ENCODE results near the gene THSD7A. TPM values are rescaled to one million over a fixed set of nuclear protein-coding genes. Genes with fewer than 3 reads are reported as not detected.
A peak's percentile ranks its signal among the peaks of the same experiment; 100 is the strongest.
"Not testable (repeated sequence)": the region's sequence is repeated elsewhere in the genome, so short reads cannot be mapped to it uniquely, and the experiment has no call there.

THSD7A gene
- total and polyA plus RNA-seq, 11 donors, result 0.11 to 5.2 (median 1.1) TPM

DNA sequence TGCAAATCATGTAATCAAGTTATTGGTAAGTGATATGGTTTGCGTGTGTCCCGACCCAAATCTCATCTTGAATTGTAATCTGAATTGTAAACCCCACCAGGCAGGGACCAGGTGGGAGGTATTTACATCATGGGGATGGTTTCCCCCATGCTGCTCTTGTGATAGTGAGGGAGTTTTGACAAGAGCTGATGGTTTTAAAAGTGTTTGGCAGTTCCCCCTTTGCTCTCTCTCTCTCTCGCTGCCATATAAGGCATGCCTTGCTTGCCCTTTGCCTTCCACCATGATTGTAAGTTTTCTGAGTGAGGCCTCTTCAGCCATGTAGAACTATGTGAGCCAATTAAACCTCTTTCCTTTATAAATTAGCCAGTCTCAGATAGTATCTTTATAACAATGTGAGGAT, 302.6 kb downstream of the THSD7A start:
- WGBS, 4 donors, result 47 to 67% (median 60%) methylated on average over 3 of the region's 3 CpGs
- ATAC-seq, result no peak
- no peak for TF ChIP-seq POLR2A (IDR thresholded peaks at IDR 0.05)
- TF ChIP-seq, protein P1, sequence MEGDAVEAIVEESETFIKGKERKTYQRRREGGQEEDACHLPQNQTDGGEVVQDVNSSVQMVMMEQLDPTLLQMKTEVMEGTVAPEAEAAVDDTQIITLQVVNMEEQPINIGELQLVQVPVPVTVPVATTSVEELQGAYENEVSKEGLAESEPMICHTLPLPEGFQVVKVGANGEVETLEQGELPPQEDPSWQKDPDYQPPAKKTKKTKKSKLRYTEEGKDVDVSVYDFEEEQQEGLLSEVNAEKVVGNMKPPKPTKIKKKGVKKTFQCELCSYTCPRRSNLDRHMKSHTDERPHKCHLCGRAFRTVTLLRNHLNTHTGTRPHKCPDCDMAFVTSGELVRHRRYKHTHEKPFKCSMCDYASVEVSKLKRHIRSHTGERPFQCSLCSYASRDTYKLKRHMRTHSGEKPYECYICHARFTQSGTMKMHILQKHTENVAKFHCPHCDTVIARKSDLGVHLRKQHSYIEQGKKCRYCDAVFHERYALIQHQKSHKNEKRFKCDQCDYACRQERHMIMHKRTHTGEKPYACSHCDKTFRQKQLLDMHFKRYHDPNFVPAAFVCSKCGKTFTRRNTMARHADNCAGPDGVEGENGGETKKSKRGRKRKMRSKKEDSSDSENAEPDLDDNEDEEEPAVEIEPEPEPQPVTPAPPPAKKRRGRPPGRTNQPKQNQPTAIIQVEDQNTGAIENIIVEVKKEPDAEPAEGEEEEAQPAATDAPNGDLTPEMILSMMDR (IDR thresholded peaks at IDR 0.05), result no peak
- DNase-seq, result no peak
- no peaks in the 10 kb centered on the region for H3K27me3 ChIP-seq
- intact Hi-C loops (cut with DNase I), result no loop called here
- H3K4me1 ChIP-seq, result no peaks in the 10 kb centered on the region
- no peak overlapping the region for H3K27ac ChIP-seq
- H3K9me3 ChIP-seq, result no peaks in the 10 kb centered on the region
- H3K4me3 ChIP-seq, result no peak overlapping the region
- H3K36me3 ChIP-seq, result no peaks in the 10 kb centered on the region

DNA sequence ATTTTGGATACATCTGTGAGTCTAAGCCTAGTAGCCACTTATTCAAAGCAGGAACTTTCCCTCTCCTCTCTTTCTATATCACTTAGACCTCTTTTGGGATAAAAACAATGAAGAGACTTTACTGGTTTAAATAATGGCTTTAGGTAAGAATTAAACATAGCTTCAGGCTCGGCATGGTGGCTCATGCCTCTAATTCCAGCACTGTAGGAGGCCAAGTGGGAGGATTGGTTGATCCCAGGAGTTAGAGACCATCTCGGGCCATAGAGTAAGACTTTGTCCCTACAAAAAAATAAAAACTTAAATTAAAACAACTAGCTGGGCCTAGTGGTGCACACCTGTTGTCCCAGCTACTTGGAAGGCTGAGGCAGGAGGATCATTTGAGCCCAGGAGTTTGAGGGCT, 304.3 kb downstream of the THSD7A start:
- WGBS, 4 donors, result 83 to 90% (median 89%) methylated on average over 2 of the region's 2 CpGs
- H3K27me3 ChIP-seq, result no peaks in the 10 kb centered on the region
- no peaks in the 10 kb centered on the region for H3K9me3 ChIP-seq
- TF ChIP-seq, protein P1 (IDR thresholded peaks at IDR 0.05), result no peak
- no peak for TF ChIP-seq POLR2A (IDR thresholded peaks at IDR 0.05)
- ATAC-seq (no peak), DNase-seq (no peak)
- no peak overlapping the region for H3K4me3 ChIP-seq
- H3K4me1 ChIP-seq, result no peaks in the 10 kb centered on the region
- intact Hi-C loops (cut with DNase I), result no loop called here
- H3K27ac ChIP-seq, result no peak overlapping the region
- no peaks in the 10 kb centered on the region for H3K36me3 ChIP-seq

DNA sequence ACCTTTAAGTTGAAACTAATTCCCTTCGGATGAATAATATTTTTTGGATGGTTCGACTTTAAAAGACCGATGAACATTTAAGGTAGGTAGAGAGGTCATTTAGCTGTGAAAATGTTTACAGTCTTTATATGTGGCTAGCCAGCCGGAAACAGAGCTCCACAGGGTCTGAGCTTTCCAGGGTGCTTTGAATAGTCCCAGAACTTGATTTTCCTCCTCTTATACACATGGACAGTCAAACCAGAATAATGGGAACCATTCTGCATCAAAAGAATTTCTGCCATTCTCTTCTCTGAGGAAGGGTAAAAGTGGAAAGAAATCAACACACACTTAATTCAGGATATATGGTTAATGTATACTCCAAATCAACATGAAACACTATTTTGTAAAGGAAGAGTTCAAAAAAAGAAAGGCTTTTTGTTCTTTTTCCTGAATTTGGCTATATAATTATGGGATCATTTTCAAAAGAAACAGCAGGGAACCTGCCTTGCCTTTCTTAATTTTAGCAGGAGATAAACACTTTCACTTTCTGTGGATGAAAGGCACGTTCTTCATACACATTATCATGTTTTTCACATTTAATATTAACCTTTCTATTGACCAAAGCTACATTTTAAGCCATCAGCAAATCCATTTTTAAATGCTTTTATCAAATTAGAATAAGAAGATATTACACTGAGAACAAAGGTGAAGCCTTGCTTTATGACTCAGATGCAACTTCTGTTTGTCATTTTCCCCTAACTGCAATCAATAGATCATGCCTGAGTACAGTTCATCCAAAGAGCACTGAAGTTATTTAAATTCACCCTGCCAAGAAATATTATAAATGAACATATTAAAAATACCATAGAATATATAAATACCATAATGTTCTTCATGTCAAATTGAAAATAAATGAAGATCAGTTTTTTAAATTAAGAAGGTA, 307.3 kb downstream of the THSD7A start:
- no peaks in the 10 kb centered on the region for H3K36me3 ChIP-seq
- no peaks in the 10 kb centered on the region for H3K27me3 ChIP-seq
- DNase-seq (no peak), ATAC-seq (no peak)
- TF ChIP-seq, protein P1 (IDR thresholded peaks at IDR 0.05), result no peak
- no peak for TF ChIP-seq POLR2A (IDR thresholded peaks at IDR 0.05)
- no peaks in the 10 kb centered on the region for H3K4me1 ChIP-seq
- no peak overlapping the region for H3K27ac ChIP-seq
- intact Hi-C loops (cut with DNase I), result no loop called here
- no peaks in the 10 kb centered on the region for H3K9me3 ChIP-seq
- peak overlapping the region in 4 of 12 donors; percentile 6 to 20 (median 15) for H3K4me3 ChIP-seq
- 84 to 92% (median 86%) methylated on average over 5 of the region's 5 CpGs for WGBS, 4 donors

DNA sequence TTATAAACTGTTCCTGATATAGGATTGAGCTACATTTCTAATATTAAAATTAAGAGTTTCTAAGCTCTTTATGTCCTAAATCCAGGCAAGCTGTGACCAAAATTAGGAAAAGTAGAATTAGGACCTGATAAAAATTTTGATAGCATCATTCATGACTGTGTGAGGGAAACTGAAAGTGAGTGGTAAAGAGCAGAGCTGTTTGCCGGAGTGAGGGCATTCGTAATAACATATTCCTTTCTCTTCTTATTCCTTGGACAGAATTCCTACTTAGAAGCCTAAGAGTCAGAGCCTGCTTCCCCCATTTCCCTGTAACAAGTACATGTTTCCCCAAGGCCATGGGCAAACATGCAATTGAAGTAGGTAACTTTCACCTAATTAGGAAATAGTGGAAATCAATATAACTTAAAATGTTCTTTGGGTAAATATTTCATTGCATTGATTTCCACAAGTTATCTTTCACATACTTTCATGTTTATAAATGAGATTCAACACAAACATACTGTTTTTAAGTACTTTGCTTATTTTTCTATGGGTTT, 310.0 kb downstream of the THSD7A start:
- peak overlapping the region in 9 of 12 donors; percentile 5 to 47 (median 34) for H3K4me3 ChIP-seq
- WGBS, 4 donors, result 38 to 95% (median 55%) methylated on average over 2 of the region's 2 CpGs
- H3K36me3 ChIP-seq, result not testable (repeated sequence)

More for the DNA sequence above, 310.0 kb downstream of the THSD7A start:
- peak overlapping the region in 2 of 12 donors; percentile 2 to 47 for H3K27ac ChIP-seq
- H3K9me3 ChIP-seq; intact Hi-C loops (cut with DNase I); H3K27me3 ChIP-seq; DNase-seq; H3K4me1 ChIP-seq; ATAC-seq: not testable (repeated sequence)

Measured in heart left ventricle (tissue), 16 donors.